HG02970 (cell line): ENCODE measurements around the gene SUN5.

ENCODE experiments used
- ATAC-seq: cut with Tn5 transposase; IDR thresholded peaks from one replicate; pipeline ENCODE4 v1.9.1; 2021; ENCODE audit warnings: mild to moderate bottlenecking, moderate library complexity, moderate number of reproducible peaks; ENCODE audit not compliant: unreplicated experiment, low FRiP score

The SUN5 gene

DNA sequence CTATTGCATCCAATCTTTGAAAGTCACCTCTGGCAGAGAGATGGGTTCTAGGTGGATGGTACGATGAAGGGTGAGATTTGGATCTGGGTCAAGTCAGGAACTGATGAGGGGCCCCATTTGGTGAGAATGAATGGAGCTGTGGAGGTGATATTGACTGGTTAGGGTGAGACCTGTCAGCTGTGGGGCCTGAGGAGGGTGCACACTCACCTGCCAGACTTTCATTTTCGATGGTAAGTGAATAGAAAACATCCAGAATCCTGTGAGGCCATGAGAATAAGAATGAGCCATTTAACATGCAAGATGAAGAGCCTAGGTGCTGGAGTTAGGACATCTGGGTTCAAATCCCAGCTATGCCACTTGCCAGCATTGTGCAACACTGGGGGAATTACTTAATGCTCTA is 6.8 kb downstream of the SUN5 start:
- ATAC-seq, result no peak

DNA sequence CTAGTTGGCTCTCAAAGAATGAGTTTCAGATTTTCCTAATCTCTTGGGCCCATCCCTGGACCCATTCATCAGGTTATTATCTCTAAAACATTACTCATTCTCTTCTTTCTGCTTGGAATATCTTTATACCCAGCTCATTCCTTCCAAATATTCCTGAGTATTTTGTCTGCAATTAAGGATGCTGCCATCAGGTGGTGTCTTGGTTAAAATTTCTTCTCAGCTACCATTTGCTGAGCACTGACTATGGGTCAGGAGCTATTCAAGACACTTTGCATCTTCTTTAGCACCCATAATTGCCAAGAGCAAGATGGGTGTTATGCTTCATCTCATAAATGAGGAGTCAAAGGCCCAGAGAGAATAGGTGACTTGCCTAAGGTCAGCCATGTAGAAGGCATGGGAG is 8.4 kb downstream of the SUN5 start:
- ATAC-seq, result no peak

GRCh38 chr20:32993496-32994050 is 10.7 kb downstream of the SUN5 start:
- no peak for ATAC-seq

GRCh38 chr20:32991792-32992641 is 12.2 kb downstream of the SUN5 start:
- ATAC-seq, result no peak

GRCh38 chr20:32991383-32991782 is 12.8 kb downstream of the SUN5 start:
- ATAC-seq, result no peak

DNA sequence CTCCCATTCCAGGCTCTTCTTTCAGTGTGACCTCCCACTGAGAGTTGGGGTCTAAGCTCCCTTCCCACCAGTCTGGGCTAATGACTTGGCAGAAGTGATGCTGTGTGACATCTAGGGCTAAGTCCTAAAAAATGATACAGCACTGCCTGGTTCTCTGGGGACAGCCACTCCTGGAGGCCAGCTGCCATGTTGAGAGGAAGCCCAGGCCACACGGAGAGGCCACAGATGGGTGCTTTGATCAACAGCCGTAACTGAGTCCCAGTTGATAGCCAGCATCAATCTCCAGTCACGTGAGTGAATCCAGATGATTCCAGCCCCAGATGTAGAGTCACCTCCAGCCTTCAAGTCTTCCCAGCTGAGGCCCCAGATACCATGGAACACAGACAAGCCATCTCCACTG is 13.8 kb downstream of the SUN5 start:
- ATAC-seq, result no peak

- no peak for ATAC-seq
Measured at GRCh38 chr20:32989507-32990283, 14.5 kb downstream of the SUN5 start.

DNA sequence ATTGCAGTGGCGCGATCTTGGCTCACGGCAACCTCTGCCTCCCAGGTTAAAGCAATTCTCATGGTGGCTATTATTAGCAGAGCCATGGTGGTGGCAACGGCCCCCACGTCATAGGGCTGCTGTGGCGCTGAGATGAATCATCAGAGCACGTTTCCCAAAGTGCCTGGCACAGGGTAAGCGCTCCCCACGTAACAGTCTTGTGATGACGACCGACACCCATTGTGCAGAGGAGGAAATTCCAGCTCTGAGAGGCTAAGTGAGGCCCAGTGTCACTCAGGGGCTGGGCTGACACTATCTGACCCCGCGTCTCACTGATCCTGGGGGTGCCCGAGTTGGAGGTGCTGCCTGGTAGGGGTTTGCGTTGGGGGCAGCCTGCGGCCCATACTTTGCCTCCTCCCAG is 16.2 kb downstream of the SUN5 start:
- no peak for ATAC-seq

DNA sequence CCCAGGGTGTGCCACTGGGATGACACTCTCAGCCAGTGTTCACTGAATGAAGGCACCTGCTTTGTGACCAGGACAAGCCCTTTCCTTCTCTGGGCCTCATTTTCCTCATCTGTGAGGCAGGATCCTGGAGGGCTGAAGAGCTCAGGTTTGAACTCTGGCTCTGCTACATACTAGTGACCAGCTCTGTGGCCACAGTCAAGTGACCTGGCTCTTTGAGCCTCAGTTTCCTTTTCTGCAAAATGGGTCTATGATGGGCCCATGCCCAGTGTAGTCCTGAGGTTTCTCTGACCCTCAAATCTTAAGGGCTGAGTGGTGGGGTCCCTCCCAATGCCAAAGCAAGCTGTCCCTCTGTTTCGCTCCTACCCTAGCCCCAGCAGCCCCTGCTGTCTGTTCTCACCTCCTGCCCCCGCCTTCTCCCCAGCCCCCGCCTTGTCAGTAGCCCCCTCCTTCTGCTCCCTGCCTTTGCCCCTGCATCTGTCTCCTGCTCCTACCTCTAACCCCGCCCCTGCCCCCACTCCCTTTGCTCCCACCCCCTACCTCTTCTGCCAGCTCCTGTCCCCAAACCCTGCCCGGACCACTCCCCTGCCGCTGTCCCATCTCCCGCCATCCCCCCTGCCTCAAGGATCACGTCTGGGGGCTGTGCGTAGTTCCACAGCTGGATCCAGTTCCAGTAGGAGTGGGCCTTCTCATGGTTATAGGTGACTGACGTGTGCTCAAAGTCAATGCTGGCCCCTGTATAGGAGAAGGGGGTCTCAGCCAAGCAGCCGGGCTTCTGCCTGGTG is 17.0 kb downstream of the SUN5 start:
- ATAC-seq, result no peak

DNA sequence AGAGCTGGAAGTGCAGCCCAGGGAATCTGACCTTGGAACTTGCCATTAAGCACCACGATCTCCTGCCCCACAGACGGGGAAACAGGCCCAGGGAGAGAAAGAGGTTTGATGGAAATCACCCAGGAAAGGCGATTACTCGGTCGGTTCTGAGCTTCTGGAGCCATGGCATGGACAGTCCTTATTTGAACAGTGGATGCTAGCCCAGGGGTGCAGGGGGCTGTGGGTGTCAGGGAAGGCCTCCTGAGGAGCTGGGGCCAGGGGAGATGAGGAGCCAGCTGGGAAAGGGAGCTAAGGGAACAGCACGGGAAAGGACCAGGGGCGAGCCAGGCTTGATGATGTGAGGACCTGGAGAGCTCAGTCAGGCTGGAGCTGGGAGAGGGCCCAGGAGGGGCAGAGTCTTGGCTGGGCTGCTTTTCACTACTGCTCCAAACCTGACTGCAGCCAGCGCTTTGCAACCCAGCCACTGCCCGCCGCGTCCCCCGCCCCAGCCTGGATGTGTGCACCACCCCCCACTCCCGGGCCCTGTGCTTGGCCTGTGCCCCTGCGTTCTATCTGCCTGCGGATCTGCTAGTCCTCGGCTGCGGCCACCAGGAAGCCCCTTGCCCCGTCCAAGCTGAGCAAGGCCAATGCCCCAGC is 17.8 kb downstream of the SUN5 start:
- no peak for ATAC-seq

- no peak for ATAC-seq
Measured at GRCh38 chr20:32985596-32985995, 18.6 kb downstream of the SUN5 start.

DNA sequence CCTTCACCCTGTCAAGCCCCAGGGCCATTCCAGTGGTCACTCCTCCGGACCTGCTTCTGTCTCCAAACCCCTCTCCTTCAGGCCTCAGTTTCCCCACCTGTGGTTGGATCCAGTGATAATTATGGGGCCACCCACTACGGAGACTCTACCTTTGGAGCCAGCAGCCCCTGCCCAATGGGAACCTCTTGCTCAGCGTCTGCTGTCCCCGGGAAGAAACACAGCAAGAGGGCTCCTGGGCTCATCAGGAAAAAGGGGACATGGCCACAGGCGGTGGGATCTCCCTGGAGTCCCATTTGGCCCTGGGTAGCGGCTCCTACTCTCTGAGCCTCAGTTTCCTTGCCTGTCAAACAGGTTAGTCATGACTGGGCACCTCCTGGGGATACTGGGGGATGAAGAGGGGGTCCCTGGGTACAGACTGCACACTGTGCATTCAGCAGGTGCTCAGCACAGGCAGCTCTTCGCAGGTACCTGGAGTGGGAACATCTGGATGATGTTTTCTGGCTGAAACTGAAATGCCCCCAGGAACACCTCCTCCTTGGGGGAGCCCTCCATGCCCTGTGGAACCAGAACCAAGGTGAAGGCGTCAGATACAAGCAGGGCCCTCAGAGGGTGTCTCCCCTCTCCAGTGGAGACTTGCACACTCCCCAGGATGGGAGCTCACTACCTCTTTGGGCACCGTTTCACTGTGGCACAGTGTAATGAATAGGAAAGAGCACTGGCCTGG is 19.4 kb downstream of the SUN5 start:
- no peak for ATAC-seq

DNA sequence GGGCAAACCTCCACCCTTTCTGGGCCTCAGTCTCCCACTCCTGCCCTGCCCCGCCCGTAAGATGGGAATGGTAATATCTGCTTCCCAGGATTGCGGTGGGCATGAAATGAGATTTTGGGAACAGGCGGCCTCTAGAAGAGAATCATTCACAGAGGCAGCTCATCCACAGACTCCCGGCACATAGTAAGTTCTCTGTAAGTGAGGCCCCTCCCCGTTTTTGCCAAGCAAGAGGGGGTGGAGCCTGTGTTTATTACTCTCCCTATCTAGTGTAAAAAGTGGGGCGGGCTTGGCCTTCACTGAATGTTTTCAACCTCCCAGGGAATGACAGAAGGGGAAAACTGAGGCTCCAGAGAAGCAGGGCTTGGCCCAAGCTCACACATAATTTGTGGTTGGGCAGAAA is 20.0 kb downstream of the SUN5 start:
- no peak for ATAC-seq

DNA sequence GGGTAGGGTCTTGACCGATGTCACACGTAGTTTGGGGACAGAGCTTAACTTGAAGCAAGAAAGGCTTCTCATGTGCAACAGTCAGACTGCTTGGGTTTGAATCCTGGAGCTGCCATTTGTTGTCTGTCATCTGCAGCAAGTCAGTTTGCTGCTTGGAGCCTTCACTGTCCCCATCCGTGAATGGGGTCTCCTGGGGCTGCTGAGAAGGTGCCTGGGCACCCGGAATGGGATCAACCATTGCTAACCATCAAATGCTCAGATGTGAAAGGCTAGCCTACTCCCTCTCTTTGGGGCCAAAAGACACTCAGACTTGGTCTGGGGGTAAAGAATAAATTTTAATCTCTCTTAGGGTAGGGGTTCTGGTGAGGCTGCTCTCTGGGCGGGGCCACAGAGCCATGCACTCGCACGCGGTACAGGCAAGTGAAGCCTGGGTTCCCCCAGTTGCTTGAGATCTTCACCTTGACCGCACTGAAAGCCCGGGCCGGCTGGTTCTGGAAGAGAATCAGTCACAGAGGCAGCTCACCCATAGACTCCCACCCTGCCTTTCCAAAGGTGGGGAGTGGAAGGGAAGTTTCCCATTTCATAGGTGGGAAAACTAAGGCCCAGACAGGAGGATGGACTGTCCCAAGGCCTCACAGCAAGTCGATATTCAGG is 20.6 kb downstream of the SUN5 start:
- no peak for ATAC-seq

- ATAC-seq, result no peak
Measured at GRCh38 chr20:32982617-32983458, 21.4 kb downstream of the SUN5 start.

DNA sequence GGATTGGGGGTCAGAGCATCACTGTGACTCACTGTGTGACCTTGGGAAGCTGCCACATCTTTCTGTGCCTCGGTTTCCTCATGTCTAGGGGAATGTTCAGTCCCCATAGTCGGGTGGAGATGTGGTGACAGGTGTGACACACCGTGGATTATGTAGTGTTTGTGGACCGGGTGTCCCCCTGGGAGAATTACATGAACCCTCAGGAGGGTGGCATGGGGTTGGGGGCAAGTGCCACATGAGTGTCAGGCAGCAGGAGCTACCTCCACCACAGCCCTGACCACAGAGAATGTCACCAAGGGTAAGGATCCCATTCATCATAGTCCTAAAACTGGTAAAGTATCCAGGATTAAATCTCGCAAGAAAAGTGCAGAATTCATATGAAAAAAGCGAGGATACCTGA is 23.2 kb downstream of the SUN5 start:
- no peak for ATAC-seq

GRCh38 chr20:32980131-32980941 is 23.9 kb downstream of the SUN5 start:
- no peak for ATAC-seq
